ENCODE measurements around the gene GRM5.

The GRM5 gene

GRCh38 chr11:88827018-88827676 is 238.6 kb downstream of the GRM5 start:
- no peak for DNase-seq

- no peak for DNase-seq
Observed at GRCh38 chr11:88819616-88820015, 246.2 kb downstream of the GRM5 start.

GRCh38 chr11:88818978-88819377 is 246.8 kb downstream of the GRM5 start:
- no peak for DNase-seq

GRCh38 chr11:88815505-88815904 is 250.3 kb downstream of the GRM5 start:
- DNase-seq: no peak

GRCh38 chr11:88814076-88814475 is 251.7 kb downstream of the GRM5 start:
- DNase-seq: no peak

GRCh38 chr11:88813233-88813915 is 252.4 kb downstream of the GRM5 start:
- DNase-seq: no peak

GRCh38 chr11:88810420-88811097 is 255.2 kb downstream of the GRM5 start:
- DNase-seq: no peak

- DNase-seq: no peak
Observed at GRCh38 chr11:88809126-88809525, 256.7 kb downstream of the GRM5 start.

GRCh38 chr11:88807349-88807748 is 258.4 kb downstream of the GRM5 start:
- DNase-seq: no peak

GRCh38 chr11:88806410-88806809 is 259.4 kb downstream of the GRM5 start:
- DNase-seq: no peak

GRCh38 chr11:88801484-88802123 is 264.2 kb downstream of the GRM5 start:
- no peak for DNase-seq

GRCh38 chr11:88799771-88800500 is 265.8 kb downstream of the GRM5 start:
- DNase-seq: no peak

GRCh38 chr11:88790182-88790581 is 275.6 kb downstream of the GRM5 start:
- DNase-seq: no peak

GRCh38 chr11:88779577-88779976 is 286.2 kb downstream of the GRM5 start:
- DNase-seq: no peak

GRCh38 chr11:88770475-88771079 is 295.2 kb downstream of the GRM5 start:
- no peak for DNase-seq

GRCh38 chr11:88744140-88744539 is 321.6 kb downstream of the GRM5 start:
- DNase-seq: no peak

- DNase-seq: no peak
Observed at GRCh38 chr11:88739524-88739923, 326.3 kb downstream of the GRM5 start.

GRCh38 chr11:88709567-88709966 is 356.2 kb downstream of the GRM5 start:
- DNase-seq: no peak

- no peak for DNase-seq
Observed at GRCh38 chr11:88704485-88704884, 361.3 kb downstream of the GRM5 start.

- DNase-seq: no peak
Observed at GRCh38 chr11:88701816-88702215, 364.0 kb downstream of the GRM5 start.

GRCh38 chr11:88697139-88697538 is 368.6 kb downstream of the GRM5 start:
- no peak for DNase-seq

GRCh38 chr11:88695689-88696414 is 369.9 kb downstream of the GRM5 start:
- DNase-seq: no peak

All from suppressor macrophage treated with lipopolysaccharide for 4 hours (primary cell).